ENCODE data around the gene KLK4. TPM values are rescaled to one million over a fixed set of nuclear protein-coding genes. Genes with fewer than 3 reads are reported as not detected.

The KLK4 gene
- total and polyA plus RNA-seq, 9 of the 15 experiments (the other 6 are each of a cell fraction or from before 2014, with no cell fraction given), result not detected

GRCh38 chr19:50912102-50912599 lies 956 bp upstream of the KLK4 start:
- WGBS (ENCODE audit: insufficient coverage, low coverage, missing lambda C conversion rate), result under 1% methylated on average over 19 of the region's 21 CpGs
- Histone ChIP-seq H3K27me3 (ENCODE audit: control insufficient read depth in 2 of 2, insufficient read depth in 2 of 2, low read length in 2 of 2) (peaks cover 27 to 58% of the 10 kb centered on the region in 2 experiments), H4K20me1 (replicated peaks; ENCODE audit: control insufficient read depth, insufficient read depth, low read length) (peaks cover 3% of the 10 kb centered on the region; the same call in 1 of the 2 replicates), H3K27ac (ENCODE audit: extremely low read depth, low read depth, low read length) (no peak overlapping the region), H3K79me2 (ENCODE audit: control insufficient read depth, insufficient read depth, low read length) (no peaks in the 10 kb centered on the region), H3K4me2 (ENCODE audit: insufficient read depth, low read length) (no peak overlapping the region), H3K4me3 (no peak overlapping the region), H3K9me3 (replicated peaks; ENCODE audit: control insufficient read depth, insufficient read depth, low read depth, low read length) (no peaks in the 10 kb centered on the region), H3K9ac (ENCODE audit: insufficient read depth in 1 of 2, low read depth in 2 of 2, low read length in 2 of 2) (no peak overlapping the region), H3K4me1 (replicated peaks in 1 of 2; ENCODE audit: control insufficient read depth in 2 of 2, insufficient read depth in 2 of 2, low read length in 2 of 2) (peaks cover 0 to 28% of the 10 kb centered on the region in 2 experiments; a peak in 3 of 5 replicates), H2AFZ (ENCODE audit: low read depth, low read length) (no peak overlapping the region), H3K9me1 (ENCODE audit: control insufficient read depth, insufficient read depth, low read length) (no peaks in the 10 kb centered on the region), H3K36me3 (ENCODE audit: control insufficient read depth, insufficient read depth, low read length) (no peaks in the 10 kb centered on the region)
- DNase-seq (ENCODE audit: extremely low read depth in 1 of 4, low spot score in 3 of 4) (no peak), FAIRE-seq (no peak), ATAC-seq (no peak)
- in situ Hi-C loops (cut with MboI) (loop anchor here (10.0 kb wide), 1 partner anchor 377 kb away; no protein-coding TSS in a partner anchor), intact Hi-C loops (cut with micrococcal nuclease) (no loop called here)
- ChIA-PET POLR2A (interaction anchor here (0.6 to 1.8 kb wide), 6 partner anchors 10 to 180 kb away, joined by 3 to 5 read pairs (median 3); no protein-coding TSS in a partner anchor), CTCF (ENCODE audit: low intra/inter-chr PET ratio) (no interaction called here)
- no TSS peak for BruUV-seq (replicated peaks)
- TF ChIP-seq, protein P1, sequence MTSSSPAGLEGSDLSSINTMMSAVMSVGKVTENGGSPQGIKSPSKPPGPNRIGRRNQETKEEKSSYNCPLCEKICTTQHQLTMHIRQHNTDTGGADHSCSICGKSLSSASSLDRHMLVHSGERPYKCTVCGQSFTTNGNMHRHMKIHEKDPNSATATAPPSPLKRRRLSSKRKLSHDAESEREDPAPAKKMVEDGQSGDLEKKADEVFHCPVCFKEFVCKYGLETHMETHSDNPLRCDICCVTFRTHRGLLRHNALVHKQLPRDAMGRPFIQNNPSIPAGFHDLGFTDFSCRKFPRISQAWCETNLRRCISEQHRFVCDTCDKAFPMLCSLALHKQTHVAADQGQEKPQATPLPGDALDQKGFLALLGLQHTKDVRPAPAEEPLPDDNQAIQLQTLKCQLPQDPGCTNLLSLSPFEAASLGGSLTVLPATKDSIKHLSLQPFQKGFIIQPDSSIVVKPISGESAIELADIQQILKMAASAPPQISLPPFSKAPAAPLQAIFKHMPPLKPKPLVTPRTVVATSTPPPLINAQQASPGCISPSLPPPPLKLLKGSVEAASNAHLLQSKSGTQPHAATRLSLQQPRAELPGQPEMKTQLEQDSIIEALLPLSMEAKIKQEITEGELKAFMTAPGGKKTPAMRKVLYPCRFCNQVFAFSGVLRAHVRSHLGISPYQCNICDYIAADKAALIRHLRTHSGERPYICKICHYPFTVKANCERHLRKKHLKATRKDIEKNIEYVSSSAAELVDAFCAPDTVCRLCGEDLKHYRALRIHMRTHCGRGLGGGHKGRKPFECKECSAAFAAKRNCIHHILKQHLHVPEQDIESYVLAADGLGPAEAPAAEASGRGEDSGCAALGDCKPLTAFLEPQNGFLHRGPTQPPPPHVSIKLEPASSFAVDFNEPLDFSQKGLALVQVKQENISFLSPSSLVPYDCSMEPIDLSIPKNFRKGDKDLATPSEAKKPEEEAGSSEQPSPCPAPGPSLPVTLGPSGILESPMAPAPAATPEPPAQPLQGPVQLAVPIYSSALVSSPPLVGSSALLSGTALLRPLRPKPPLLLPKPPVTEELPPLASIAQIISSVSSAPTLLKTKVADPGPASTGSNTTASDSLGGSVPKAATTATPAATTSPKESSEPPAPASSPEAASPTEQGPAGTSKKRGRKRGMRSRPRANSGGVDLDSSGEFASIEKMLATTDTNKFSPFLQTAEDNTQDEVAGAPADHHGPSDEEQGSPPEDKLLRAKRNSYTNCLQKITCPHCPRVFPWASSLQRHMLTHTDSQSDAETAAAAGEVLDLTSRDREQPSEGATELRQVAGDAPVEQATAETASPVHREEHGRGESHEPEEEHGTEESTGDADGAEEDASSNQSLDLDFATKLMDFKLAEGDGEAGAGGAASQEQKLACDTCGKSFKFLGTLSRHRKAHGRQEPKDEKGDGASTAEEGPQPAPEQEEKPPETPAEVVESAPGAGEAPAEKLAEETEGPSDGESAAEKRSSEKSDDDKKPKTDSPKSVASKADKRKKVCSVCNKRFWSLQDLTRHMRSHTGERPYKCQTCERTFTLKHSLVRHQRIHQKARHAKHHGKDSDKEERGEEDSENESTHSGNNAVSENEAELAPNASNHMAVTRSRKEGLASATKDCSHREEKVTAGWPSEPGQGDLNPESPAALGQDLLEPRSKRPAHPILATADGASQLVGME (CRISPR knock-in tag; IDR thresholded peaks at IDR 0.05), result no peak
- TF ChIP-seq COPS2 (conservative IDR thresholded peaks at IDR 0.05) (no peak), CREBBP (IDR thresholded peaks at IDR 0.05; ENCODE audit: low read depth, low read length) (no peak), POLR2AphosphoS2 (IDR thresholded peaks at IDR 0.05; ENCODE audit: low read length) (no peak), ZNF124 (CRISPR knock-in tag; IDR thresholded peaks at IDR 0.05) (no peak), ZNF57 (CRISPR knock-in tag; IDR thresholded peaks at IDR 0.05) (no peak), OTX1 (CRISPR knock-in tag; IDR thresholded peaks at IDR 0.05) (no peak), ZNF23 (CRISPR knock-in tag; IDR thresholded peaks at IDR 0.05) (no peak), CBX5 (IDR thresholded peaks at IDR 0.05; ENCODE audit: borderline replicate concordance, low read depth) (no peak), MEIS2 (IDR thresholded peaks at IDR 0.05; ENCODE audit: partially characterized antibody) (no peak)
- TF ChIP-seq, protein P2, sequence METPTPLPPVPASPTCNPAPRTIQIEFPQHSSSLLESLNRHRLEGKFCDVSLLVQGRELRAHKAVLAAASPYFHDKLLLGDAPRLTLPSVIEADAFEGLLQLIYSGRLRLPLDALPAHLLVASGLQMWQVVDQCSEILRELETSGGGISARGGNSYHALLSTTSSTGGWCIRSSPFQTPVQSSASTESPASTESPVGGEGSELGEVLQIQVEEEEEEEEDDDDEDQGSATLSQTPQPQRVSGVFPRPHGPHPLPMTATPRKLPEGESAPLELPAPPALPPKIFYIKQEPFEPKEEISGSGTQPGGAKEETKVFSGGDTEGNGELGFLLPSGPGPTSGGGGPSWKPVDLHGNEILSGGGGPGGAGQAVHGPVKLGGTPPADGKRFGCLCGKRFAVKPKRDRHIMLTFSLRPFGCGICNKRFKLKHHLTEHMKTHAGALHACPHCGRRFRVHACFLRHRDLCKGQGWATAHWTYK (CRISPR knock-in tag; IDR thresholded peaks at IDR 0.05), result no peak
- TF ChIP-seq, protein P3, sequence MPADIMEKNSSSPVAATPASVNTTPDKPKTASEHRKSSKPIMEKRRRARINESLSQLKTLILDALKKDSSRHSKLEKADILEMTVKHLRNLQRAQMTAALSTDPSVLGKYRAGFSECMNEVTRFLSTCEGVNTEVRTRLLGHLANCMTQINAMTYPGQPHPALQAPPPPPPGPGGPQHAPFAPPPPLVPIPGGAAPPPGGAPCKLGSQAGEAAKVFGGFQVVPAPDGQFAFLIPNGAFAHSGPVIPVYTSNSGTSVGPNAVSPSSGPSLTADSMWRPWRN (IDR thresholded peaks at IDR 0.05; ENCODE audit: low read depth), result no peak
- TF ChIP-seq, protein P4, sequence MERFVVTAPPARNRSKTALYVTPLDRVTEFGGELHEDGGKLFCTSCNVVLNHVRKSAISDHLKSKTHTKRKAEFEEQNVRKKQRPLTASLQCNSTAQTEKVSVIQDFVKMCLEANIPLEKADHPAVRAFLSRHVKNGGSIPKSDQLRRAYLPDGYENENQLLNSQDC (CRISPR knock-in tag; IDR thresholded peaks at IDR 0.05), result no peak

Data from K562 (cell line).